SK-N-SH treated with all-trans-retinoic acid at 6 μM for 48 hours (cell line): ENCODE data around the gene USP12.
"Not testable (repeated sequence)": the region's sequence is repeated elsewhere in the genome, so short reads cannot be mapped to it uniquely, and the experiment has no call there.

ENCODE experiments used
- ATAC-seq: fragments of 200-7000 bp; cut with Tn5 transposase; 3 replicates; pipeline ENCODE4 v1.9.1; 2020; ENCODE audit warnings: mild to moderate bottlenecking, moderate library complexity
- ARNTL ChIP-seq: fragments of 450-650 bp; formaldehyde crosslinking; IDR thresholded peaks from 2 replicates; pipeline ENCODE4 v1.5.0; 2020; ENCODE audit warnings: low read depth, mild to moderate bottlenecking, moderate library complexity, borderline replicate concordance
- BACH2 ChIP-seq: fragments of 250-450 bp; sonication (Bioruptor Pico); IDR thresholded peaks from 2 replicates; pipeline ENCODE4 v1.9.0; 2021; ENCODE audit warnings: mild to moderate bottlenecking, borderline replicate concordance
- CSDC2 ChIP-seq: fragments of 250-450 bp; sonication (Bioruptor Pico); IDR thresholded peaks from 2 replicates; pipeline ENCODE4 v1.5.0; 2020; ENCODE audit warnings: mild to moderate bottlenecking, moderate library complexity
- ESRRG ChIP-seq: fragments of 250-450 bp; sonication (Bioruptor Pico); IDR thresholded peaks from 2 replicates; pipeline ENCODE4 v1.6.1; 2021; ENCODE audit warnings: mild to moderate bottlenecking
- GLIS3 ChIP-seq: fragments of 250-450 bp; sonication (Bioruptor Pico); IDR thresholded peaks from 2 replicates; pipeline ENCODE4 v1.5.0; 2020; ENCODE audit warnings: mild to moderate bottlenecking, moderate library complexity
- ISL1 ChIP-seq: fragments of 250-450 bp; sonication (Bioruptor Pico); IDR thresholded peaks from 2 replicates; pipeline ENCODE4 v2.1.2; 2022; ENCODE audit warnings: mild to moderate bottlenecking, moderate library complexity
- OSR1 ChIP-seq: fragments of 250-450 bp; sonication (Bioruptor Pico); IDR thresholded peaks from 2 replicates; pipeline ENCODE4 v1.8.0; 2022; ENCODE audit warnings: moderate library complexity, mild to moderate bottlenecking, inconsistent platforms
- PPARA ChIP-seq: fragments of 250-450 bp; sonication (Bioruptor Pico); IDR thresholded peaks from 2 replicates; pipeline ENCODE4 v1.5.0; 2020; ENCODE audit warnings: mild to moderate bottlenecking, borderline replicate concordance
- RARB ChIP-seq: fragments of 250-450 bp; sonication (Bioruptor Pico); IDR thresholded peaks from 2 replicates; pipeline ENCODE4 v1.8.0; 2021; ENCODE audit warnings: mild to moderate bottlenecking, moderate library complexity
- SNAI2 ChIP-seq: fragments of 250-450 bp; sonication (Bioruptor Pico); IDR thresholded peaks from 2 replicates; pipeline ENCODE4 v1.5.0; 2020; ENCODE audit warnings: mild to moderate bottlenecking, moderate library complexity
- TOX ChIP-seq: fragments of 250-450 bp; sonication (Bioruptor Pico); IDR thresholded peaks from 2 replicates; pipeline ENCODE4 v1.8.0; 2021; ENCODE audit warnings: mild to moderate bottlenecking, moderate library complexity, borderline replicate concordance
- ZC3H10 ChIP-seq: fragments of 250-450 bp; sonication (Bioruptor Pico); IDR thresholded peaks from 2 replicates; pipeline ENCODE4 v1.5.1; 2021; ENCODE audit warnings: mild to moderate bottlenecking, moderate library complexity
- ZFP3 ChIP-seq: fragments of 250-450 bp; sonication (Bioruptor Pico); IDR thresholded peaks from 2 replicates; pipeline ENCODE4 v1.5.0; 2020; ENCODE audit warnings: mild to moderate bottlenecking, moderate library complexity
- ZFP30 ChIP-seq: fragments of 450-650 bp; formaldehyde crosslinking; IDR thresholded peaks from 2 replicates; pipeline ENCODE4 v1.5.0; 2022; ENCODE audit warnings: mild to moderate bottlenecking, moderate library complexity
- ZNF565 ChIP-seq: fragments of 450-650 bp; formaldehyde crosslinking; conservative IDR thresholded peaks from 2 replicates; pipeline ENCODE4 v1.5.0; 2020; ENCODE audit warnings: low read depth, mild to moderate bottlenecking, moderate library complexity
- ZNF70 ChIP-seq: fragments of 450-650 bp; formaldehyde crosslinking; IDR thresholded peaks from 2 replicates; pipeline ENCODE4 v1.5.0; 2020; ENCODE audit warnings: mild to moderate bottlenecking, moderate library complexity
- ZNF8 ChIP-seq: fragments of 450-650 bp; formaldehyde crosslinking; IDR thresholded peaks from 2 replicates; pipeline ENCODE4 v1.5.0; 2020; ENCODE audit warnings: mild to moderate bottlenecking, moderate library complexity
- TF ChIP-seq, protein P1 (sequence below): fragments of 250-450 bp; sonication (Bioruptor Pico); IDR thresholded peaks from 2 replicates; pipeline ENCODE4 v1.5.0; 2020; ENCODE audit warnings: mild to moderate bottlenecking, moderate library complexity
- TF ChIP-seq, protein P2 (sequence below): fragments of 250-450 bp; sonication (Bioruptor Pico); IDR thresholded peaks from 2 replicates; pipeline ENCODE4 v1.5.1; 2020; ENCODE audit warnings: low read depth, mild to moderate bottlenecking, moderate library complexity
- TF ChIP-seq, protein P3 (sequence below): fragments of 250-450 bp; sonication (Bioruptor Pico); IDR thresholded peaks from 2 replicates; pipeline ENCODE4 v1.8.0; 2021; ENCODE audit warnings: low read depth, mild to moderate bottlenecking, moderate library complexity, borderline replicate concordance
- TF ChIP-seq, protein P4 (sequence below): fragments of 250-450 bp; sonication (Bioruptor Pico); IDR thresholded peaks from 2 replicates; pipeline ENCODE4 v1.5.1; 2021; ENCODE audit warnings: mild to moderate bottlenecking, moderate library complexity

USP12 gene

DNA sequence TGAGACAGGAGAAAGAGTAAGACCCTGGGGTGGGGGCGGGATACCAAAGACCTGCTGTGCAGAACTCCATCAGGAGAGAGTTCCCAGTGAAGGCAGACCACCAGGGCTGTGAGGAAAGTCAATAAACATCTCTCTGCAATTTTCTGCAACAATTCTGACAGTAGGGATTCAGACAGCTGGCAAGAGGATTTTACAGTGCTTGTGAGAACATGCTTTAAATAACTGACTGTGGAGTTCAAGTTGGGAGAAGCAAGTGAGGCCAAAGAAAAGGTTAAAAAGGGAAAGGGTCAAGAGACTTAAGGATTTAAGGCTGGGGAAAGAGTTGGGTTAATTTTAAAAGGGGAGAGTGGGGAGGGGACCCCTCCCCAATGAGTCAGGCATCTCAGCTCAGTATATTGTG lies 98.4 kb downstream of the USP12 start (continued):
- TF ChIP-seq, protein P1, sequence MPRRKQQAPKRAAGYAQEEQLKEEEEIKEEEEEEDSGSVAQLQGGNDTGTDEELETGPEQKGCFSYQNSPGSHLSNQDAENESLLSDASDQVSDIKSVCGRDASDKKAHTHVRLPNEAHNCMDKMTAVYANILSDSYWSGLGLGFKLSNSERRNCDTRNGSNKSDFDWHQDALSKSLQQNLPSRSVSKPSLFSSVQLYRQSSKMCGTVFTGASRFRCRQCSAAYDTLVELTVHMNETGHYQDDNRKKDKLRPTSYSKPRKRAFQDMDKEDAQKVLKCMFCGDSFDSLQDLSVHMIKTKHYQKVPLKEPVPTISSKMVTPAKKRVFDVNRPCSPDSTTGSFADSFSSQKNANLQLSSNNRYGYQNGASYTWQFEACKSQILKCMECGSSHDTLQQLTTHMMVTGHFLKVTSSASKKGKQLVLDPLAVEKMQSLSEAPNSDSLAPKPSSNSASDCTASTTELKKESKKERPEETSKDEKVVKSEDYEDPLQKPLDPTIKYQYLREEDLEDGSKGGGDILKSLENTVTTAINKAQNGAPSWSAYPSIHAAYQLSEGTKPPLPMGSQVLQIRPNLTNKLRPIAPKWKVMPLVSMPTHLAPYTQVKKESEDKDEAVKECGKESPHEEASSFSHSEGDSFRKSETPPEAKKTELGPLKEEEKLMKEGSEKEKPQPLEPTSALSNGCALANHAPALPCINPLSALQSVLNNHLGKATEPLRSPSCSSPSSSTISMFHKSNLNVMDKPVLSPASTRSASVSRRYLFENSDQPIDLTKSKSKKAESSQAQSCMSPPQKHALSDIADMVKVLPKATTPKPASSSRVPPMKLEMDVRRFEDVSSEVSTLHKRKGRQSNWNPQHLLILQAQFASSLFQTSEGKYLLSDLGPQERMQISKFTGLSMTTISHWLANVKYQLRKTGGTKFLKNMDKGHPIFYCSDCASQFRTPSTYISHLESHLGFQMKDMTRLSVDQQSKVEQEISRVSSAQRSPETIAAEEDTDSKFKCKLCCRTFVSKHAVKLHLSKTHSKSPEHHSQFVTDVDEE (CRISPR knock-in tag) = no peak
- TF ChIP-seq ESRRG (CRISPR knock-in tag) (no peak), BACH2 (CRISPR knock-in tag) (no peak), PPARA (CRISPR knock-in tag) (no peak), TOX (no peak)

DNA sequence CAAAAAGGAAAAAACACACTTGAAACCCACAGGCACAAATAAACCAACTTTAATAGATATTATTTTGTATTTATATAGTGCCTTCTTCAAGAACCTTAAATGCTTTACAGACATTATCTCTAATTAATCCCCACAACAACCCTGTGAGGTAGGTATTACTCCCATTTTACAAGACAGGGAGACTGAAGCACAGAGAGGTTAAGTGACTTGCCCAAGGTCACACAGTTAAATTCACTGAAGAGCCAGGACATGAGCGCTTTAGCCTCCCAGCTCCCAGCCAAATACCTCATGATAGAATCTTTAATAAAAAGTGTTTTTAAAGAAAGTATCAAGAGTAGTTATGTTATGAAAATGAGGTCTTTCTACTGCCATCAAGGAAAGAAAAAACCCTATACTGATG lies 105.5 kb downstream of the USP12 start:
- ATAC-seq = not testable (repeated sequence)

DNA sequence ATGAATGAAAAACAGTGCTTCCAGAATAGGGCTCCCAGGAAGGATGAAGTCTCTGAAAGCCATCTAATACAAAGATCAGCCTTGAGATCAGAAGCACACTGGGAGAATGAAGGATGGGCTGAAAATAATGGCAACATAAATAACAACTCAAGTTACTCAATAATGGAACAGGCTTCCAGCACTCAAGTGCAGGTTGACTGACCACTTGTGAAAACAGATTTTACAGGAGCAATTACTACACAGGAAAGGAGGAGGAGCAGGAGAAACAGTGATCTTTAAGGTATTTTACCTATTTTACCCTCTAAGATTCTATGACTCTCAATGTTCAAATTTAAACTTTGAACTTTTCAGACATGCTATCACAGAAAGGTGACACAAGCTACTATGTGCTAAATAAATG lies 106.0 kb downstream of the USP12 start:
- TF ChIP-seq ZNF70 (CRISPR knock-in tag) (no peak), RARB (CRISPR knock-in tag) (no peak), ZNF8 (no peak), ISL1 (no peak), ZFP30 (CRISPR knock-in tag) (no peak)
- no peak for ATAC-seq

DNA sequence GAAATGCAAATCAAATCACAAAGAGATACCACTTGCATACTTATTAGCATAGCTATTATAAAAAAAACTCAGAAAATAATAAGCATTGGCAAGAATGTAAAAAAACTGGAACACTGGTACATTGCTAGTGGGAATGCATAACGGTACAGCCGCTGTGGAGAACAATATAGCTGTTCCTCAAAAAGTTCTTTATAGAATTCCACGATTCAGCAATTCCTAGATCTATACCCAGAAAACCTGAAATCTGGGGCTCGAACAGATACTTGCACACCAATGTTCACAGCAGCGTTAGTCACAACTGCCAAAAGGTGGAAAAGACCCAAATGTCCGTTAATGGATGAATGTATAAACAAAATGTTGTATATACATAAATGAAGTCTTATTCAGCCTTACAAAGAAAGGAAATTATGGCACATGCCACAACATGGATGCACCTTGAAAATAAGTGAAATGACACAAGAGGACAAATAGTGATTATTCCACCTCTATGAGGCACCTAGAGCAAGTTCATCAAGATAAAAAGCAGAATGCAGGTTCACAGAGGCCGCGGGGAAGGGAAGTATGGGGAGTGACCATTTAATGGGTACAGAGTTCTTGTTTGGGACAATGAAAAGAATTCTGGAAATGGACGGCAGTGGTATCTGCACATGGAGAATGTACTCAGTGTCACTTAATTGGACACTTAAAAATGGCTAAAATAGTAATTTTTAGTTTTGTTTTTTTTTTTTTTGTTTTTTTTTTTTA lies 107.2 kb downstream of the USP12 start:
- ATAC-seq = no peak
- TF ChIP-seq ZFP3 (CRISPR knock-in tag) = no peak
- TF ChIP-seq, all 23 proteins: peak for 0

DNA sequence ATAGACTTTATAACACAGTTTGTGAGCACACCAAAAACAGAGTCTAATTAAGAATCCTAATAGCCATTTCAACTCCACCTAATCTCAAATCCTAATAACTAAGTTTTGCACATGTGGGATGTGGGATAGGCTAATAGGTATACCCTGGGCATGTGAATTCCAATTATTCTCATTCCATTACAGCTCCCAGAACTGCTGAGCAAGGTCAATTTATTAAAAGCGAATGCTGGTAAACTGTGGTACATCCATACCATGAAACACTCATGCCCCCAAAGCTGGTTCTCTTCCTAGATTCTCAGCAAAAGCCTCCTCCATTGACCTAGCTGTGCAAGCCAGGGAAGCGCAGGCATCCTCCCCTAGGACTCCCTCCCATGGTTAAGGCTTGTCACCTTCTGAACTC lies 113.8 kb downstream of the USP12 start:
- ATAC-seq = no peak
- TF ChIP-seq OSR1 = no peak
- TF ChIP-seq, protein P2, sequence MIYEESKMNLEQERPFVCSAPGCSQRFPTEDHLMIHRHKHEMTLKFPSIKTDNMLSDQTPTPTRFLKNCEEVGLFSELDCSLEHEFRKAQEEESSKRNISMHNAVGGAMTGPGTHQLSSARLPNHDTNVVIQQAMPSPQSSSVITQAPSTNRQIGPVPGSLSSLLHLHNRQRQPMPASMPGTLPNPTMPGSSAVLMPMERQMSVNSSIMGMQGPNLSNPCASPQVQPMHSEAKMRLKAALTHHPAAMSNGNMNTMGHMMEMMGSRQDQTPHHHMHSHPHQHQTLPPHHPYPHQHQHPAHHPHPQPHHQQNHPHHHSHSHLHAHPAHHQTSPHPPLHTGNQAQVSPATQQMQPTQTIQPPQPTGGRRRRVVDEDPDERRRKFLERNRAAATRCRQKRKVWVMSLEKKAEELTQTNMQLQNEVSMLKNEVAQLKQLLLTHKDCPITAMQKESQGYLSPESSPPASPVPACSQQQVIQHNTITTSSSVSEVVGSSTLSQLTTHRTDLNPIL (CRISPR knock-in tag) = no peak
- no peak for TF ChIP-seq ZNF70 (CRISPR knock-in tag)

DNA sequence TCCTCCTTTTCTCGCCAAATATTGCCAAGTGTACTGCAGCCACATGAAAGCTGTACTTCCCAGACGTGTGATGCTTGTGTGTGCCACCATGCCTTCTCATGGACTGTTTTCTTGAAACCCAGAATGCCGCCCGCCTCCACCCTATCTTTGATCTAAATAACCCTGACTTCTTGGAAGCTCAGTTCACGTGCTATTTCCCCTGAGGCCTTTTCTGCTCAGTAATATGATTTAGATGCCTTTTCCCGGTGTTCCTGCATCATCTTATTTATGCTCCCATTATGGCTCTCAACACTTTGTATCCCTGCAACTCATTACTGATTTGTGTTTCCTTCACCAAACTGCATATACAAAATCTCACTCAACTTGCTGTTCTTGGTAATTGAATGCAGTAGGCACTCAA lies 116.1 kb downstream of the USP12 start:
- no peak for ATAC-seq
- TF ChIP-seq PPARA (CRISPR knock-in tag) (no peak), RARB (CRISPR knock-in tag) (no peak), ARNTL (CRISPR knock-in tag) (no peak), ZC3H10 (CRISPR knock-in tag) (no peak)

DNA sequence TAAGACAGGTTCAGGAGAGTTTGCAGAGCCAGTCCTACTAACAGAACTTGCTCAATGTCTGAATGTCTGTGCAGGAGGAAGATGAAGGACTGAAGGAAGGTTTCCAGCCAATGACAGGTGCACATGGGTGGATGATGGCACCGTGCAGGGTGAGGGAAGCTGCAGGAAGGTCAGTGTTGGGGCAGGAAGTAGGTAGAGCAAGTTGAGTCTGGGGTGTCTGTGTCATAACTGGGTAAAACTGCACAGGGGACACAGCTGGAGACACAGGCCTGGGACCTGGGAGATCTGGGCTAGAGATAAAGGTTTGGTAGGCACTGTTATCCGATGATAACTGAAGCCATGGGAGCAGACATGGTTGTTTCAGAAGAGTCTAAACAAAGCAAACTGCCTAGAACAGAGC lies 116.9 kb downstream of the USP12 start:
- TF ChIP-seq RARB (CRISPR knock-in tag) (no peak), ZNF565 (no peak), TOX (no peak), ZFP30 (CRISPR knock-in tag) (no peak), ZNF8 (no peak), ZFP3 (CRISPR knock-in tag) (no peak), GLIS3 (CRISPR knock-in tag) (no peak), ZNF70 (CRISPR knock-in tag) (no peak), BACH2 (CRISPR knock-in tag) (no peak), CSDC2 (CRISPR knock-in tag) (no peak), SNAI2 (CRISPR knock-in tag) (no peak)
- TF ChIP-seq, protein P3, sequence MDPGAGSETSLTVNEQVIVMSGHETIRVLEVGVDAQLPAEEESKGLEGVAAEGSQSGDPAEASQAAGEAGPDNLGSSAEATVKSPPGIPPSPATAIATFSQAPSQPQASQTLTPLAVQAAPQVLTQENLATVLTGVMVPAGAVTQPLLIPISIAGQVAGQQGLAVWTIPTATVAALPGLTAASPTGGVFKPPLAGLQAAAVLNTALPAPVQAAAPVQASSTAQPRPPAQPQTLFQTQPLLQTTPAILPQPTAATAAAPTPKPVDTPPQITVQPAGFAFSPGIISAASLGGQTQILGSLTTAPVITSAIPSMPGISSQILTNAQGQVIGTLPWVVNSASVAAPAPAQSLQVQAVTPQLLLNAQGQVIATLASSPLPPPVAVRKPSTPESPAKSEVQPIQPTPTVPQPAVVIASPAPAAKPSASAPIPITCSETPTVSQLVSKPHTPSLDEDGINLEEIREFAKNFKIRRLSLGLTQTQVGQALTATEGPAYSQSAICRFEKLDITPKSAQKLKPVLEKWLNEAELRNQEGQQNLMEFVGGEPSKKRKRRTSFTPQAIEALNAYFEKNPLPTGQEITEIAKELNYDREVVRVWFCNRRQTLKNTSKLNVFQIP (CRISPR knock-in tag) = no peak
- TF ChIP-seq, protein P4, sequence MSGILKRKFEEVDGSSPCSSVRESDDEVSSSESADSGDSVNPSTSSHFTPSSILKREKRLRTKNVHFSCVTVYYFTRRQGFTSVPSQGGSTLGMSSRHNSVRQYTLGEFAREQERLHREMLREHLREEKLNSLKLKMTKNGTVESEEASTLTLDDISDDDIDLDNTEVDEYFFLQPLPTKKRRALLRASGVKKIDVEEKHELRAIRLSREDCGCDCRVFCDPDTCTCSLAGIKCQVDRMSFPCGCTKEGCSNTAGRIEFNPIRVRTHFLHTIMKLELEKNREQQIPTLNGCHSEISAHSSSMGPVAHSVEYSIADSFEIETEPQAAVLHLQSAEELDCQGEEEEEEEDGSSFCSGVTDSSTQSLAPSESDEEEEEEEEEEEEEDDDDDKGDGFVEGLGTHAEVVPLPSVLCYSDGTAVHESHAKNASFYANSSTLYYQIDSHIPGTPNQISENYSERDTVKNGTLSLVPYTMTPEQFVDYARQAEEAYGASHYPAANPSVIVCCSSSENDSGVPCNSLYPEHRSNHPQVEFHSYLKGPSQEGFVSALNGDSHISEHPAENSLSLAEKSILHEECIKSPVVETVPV (CRISPR knock-in tag) = no peak
- TF ChIP-seq, protein P2 (CRISPR knock-in tag) = no peak
- peak; percentile 19 for ATAC-seq
